OCI-LY3 (cell line): ENCODE results near the gene RNASET2.

Source experiments
- H2AFZ ChIP-seq: fragments of 200-600, 300-600 bp; shearing (Covaris generic); 2 replicates; pipeline ENCODE4 v1.6.0; 2014; ENCODE audit warnings: antibody characterized with exemption, low read depth, low read length
- H3K27ac ChIP-seq: fragments of 200-600, 300-600 bp; sonication (generic); 2 replicates; pipeline ENCODE4 v1.5.1; 2014; ENCODE audit warnings: mild to moderate bottlenecking, low read length, moderate library complexity, mixed read lengths
- H3K27me3 ChIP-seq: fragments of 200-600, 300-600 bp; sonication (generic); 2 replicates; pipeline ENCODE4 v1.6.1; 2014; ENCODE audit warnings: low read depth, low read length, mixed read lengths
- H3K36me3 ChIP-seq: fragments of 200-600, 300-600 bp; sonication (generic); replicated peaks from 2 replicates; pipeline ENCODE3; 2014; ENCODE audit warnings: low read depth, low read length, mixed read lengths
- H3K4me1 ChIP-seq: fragments of 300-600, 200-600 bp; sonication (generic); 2 replicates; pipeline ENCODE4 v1.6.1; 2014; ENCODE audit warnings: low read length, mixed read lengths
- H3K4me2 ChIP-seq: fragments of 200-600, 300-600 bp; sonication (generic); 2 replicates; pipeline ENCODE4 v1.6.1; 2014; ENCODE audit warnings: low read length, mixed read lengths
- H3K4me3 ChIP-seq: fragments of 300-600, 200-600 bp; sonication (generic); 2 replicates; pipeline ENCODE4 v1.5.1; 2014; ENCODE audit warnings: antibody characterized with exemption, mild to moderate bottlenecking, low read length, moderate library complexity
- H3K79me2 ChIP-seq: fragments of 300-600, 200-600 bp; shearing (Covaris generic); 2 replicates; pipeline ENCODE4 v1.6.1; 2014; ENCODE audit warnings: mild to moderate bottlenecking, low read length, mixed read lengths
- H3K9ac ChIP-seq: fragments of 300-600, 200-600 bp; shearing (Covaris generic); 2 replicates; pipeline ENCODE4 v1.6.0; 2014; ENCODE audit warnings: mild to moderate bottlenecking, low read length, moderate library complexity
- H3K9me3 ChIP-seq: fragments of 200-600, 300-600 bp; shearing (Covaris generic); 2 replicates; pipeline ENCODE4 v1.6.1; 2014; ENCODE audit warnings: low read length, mixed read lengths; ENCODE audit not compliant: insufficient read depth
- H4K20me1 ChIP-seq: fragments of 200-600, 300-600 bp; sonication (generic); 2 replicates; pipeline ENCODE4 v1.6.1; 2016; ENCODE audit warnings: low read length, mixed read lengths; ENCODE audit not compliant: insufficient read depth
- CTCF ChIP-seq: fragments of 200-600, 300-600 bp; sonication (generic); IDR thresholded peaks from 2 replicates; pipeline ENCODE4 v1.5.1; 2014; ENCODE audit warnings: antibody characterized with exemption, low read length, low read depth
- EZH2phosphoT487 ChIP-seq: fragments of 200-600 bp; shearing (Covaris generic); IDR thresholded peaks from 2 replicates; pipeline ENCODE4 v1.6.1; 2018; ENCODE audit warnings: antibody characterized with exemption, mixed run types, low read depth

RNASET2 gene

GRCh38 chr6:166903027-166903426 lies 53.3 kb downstream of the RNASET2 start:
- H4K20me1 ChIP-seq: no peaks in the 10 kb centered on the region
- H3K9me3 ChIP-seq: no peaks in the 10 kb centered on the region
- TF ChIP-seq CTCF (no peak), EZH2phosphoT487 (no peak)
- no peaks in the 10 kb centered on the region for H3K36me3 ChIP-seq
- H3K4me3 ChIP-seq: no peak overlapping the region
- H2AFZ ChIP-seq: no peak overlapping the region
- H3K27me3 ChIP-seq: peaks cover 20% of the 10 kb centered on the region
- no peak overlapping the region for H3K27ac ChIP-seq
- H3K4me1 ChIP-seq: peaks cover 19% of the 10 kb centered on the region
- H3K9ac ChIP-seq: no peak overlapping the region
- H3K79me2 ChIP-seq: no peaks in the 10 kb centered on the region
- no peak overlapping the region for H3K4me2 ChIP-seq

GRCh38 chr6:166902211-166902755 lies 54.1 kb downstream of the RNASET2 start:
- peaks cover 20% of the 10 kb centered on the region for H3K27me3 ChIP-seq
- H4K20me1 ChIP-seq: no peaks in the 10 kb centered on the region
- H3K9ac ChIP-seq: no peak overlapping the region
- no peak overlapping the region for H3K4me3 ChIP-seq
- no peak for TF ChIP-seq EZH2phosphoT487
- no peak for TF ChIP-seq CTCF
- H3K4me2 ChIP-seq: no peak overlapping the region
- H3K4me1 ChIP-seq: peaks cover 12% of the 10 kb centered on the region
- no peaks in the 10 kb centered on the region for H3K9me3 ChIP-seq
- no peaks in the 10 kb centered on the region for H3K79me2 ChIP-seq
- no peaks in the 10 kb centered on the region for H3K36me3 ChIP-seq
- no peak overlapping the region for H3K27ac ChIP-seq
- H2AFZ ChIP-seq: no peak overlapping the region

GRCh38 chr6:166901626-166902025 lies 54.7 kb downstream of the RNASET2 start:
- Histone ChIP-seq H2AFZ (no peak overlapping the region), H3K4me2 (no peak overlapping the region), H3K9ac (no peak overlapping the region), H4K20me1 (no peaks in the 10 kb centered on the region), H3K4me1 (peaks cover 7% of the 10 kb centered on the region; the same call in 1 of the 2 replicates), H3K36me3 (no peaks in the 10 kb centered on the region), H3K27me3 (peaks cover 20% of the 10 kb centered on the region), H3K79me2 (no peaks in the 10 kb centered on the region), H3K4me3 (no peak overlapping the region), H3K27ac (no peak overlapping the region), H3K9me3 (no peaks in the 10 kb centered on the region)
- TF ChIP-seq EZH2phosphoT487 (no peak), CTCF (no peak)

- Histone ChIP-seq H3K4me1 (peaks cover 7% of the 10 kb centered on the region; the same call in 1 of the 2 replicates), H3K79me2 (no peaks in the 10 kb centered on the region), H3K27me3 (peaks cover 20% of the 10 kb centered on the region), H2AFZ (no peak overlapping the region), H3K9me3 (no peaks in the 10 kb centered on the region), H3K4me3 (no peak overlapping the region), H3K27ac (no peak overlapping the region), H3K9ac (no peak overlapping the region), H3K4me2 (no peak overlapping the region), H3K36me3 (no peaks in the 10 kb centered on the region), H4K20me1 (no peaks in the 10 kb centered on the region)
- TF ChIP-seq CTCF (no peak), EZH2phosphoT487 (no peak)
These were observed 55.3 kb downstream of the RNASET2 start for GRCh38 chr6:166900956-166901607.
